HepG2 (cell line): Measurements from ENCODE around the gene AGT. TPM values are rescaled to one million over a fixed set of nuclear protein-coding genes. Genes with fewer than 3 reads are reported as not detected.

Experiments
- GFI1 ChIP-seq: sonication (generic); formaldehyde crosslinking; IDR thresholded peaks from 2 replicates; pipeline ENCODE4 v1.5.0; 2020; ENCODE audit warnings: missing genetic modification reagents, mild to moderate bottlenecking, borderline replicate concordance
- HCFC1 ChIP-seq: fragments of 150-350 bp; IDR thresholded peaks from 2 replicates; pipeline ENCODE4 v1.6.1; 2014; ENCODE audit warnings: low read depth, low read length
- JDP2 ChIP-seq: sonication (generic); formaldehyde crosslinking; IDR thresholded peaks from 2 replicates; pipeline ENCODE4 v1.8.1; 2022; ENCODE audit warnings: missing genetic modification reagents, borderline replicate concordance
- MAFK ChIP-seq, 2 experiments: IDR thresholded peaks in 1 of 2; conservative IDR thresholded peaks in 1 of 2; 2 replicates each; pipeline ENCODE4 v1.6.1; 2011; ENCODE audit warnings: improper control_type of control experiment in 2 of 2, low read length in 2 of 2
- MBNL3 ChIP-seq: fragments of 250-450 bp; sonication (Bioruptor Pico); conservative IDR thresholded peaks from 2 replicates; pipeline ENCODE4 v1.8.0; 2022; ENCODE audit warnings: mild to moderate bottlenecking, inconsistent platforms
- MTF2 ChIP-seq: sonication (generic); formaldehyde crosslinking; IDR thresholded peaks from 2 replicates; pipeline ENCODE4 v1.5.0; 2020; ENCODE audit warnings: missing genetic modification reagents, borderline replicate concordance
- MYC ChIP-seq: sonication (generic); formaldehyde crosslinking; IDR thresholded peaks from 2 replicates; pipeline ENCODE4 v1.9.0; 2021; ENCODE audit warnings: missing genetic modification reagents, borderline replicate concordance
- NR2F6 ChIP-seq, 2 experiments: IDR thresholded peaks; 2 replicates each; pipeline ENCODE4 v1.6.1; 2016; ENCODE audit warnings: antibody characterized with exemption in 1 of 2, mild to moderate bottlenecking in 1 of 2
- POGZ ChIP-seq: sonication (generic); formaldehyde crosslinking; IDR thresholded peaks from 2 replicates; pipeline ENCODE4 v1.4.0; 2020; ENCODE audit warnings: mild to moderate bottlenecking, missing genetic modification reagents
- SP5 ChIP-seq: IDR thresholded peaks from 2 replicates; pipeline ENCODE4 v1.6.1; 2016; ENCODE audit warnings: low read depth, borderline replicate concordance
- TOPORS ChIP-seq: sonication (generic); formaldehyde crosslinking; IDR thresholded peaks from 2 replicates; pipeline ENCODE4 v1.8.0; 2023; ENCODE audit warnings: mild to moderate bottlenecking, missing genetic modification reagents
- XRCC5 ChIP-seq: fragments of 200-400 bp; formaldehyde crosslinking; optimal IDR thresholded peaks from 2 replicates; pipeline ENCODE3; 2017; ENCODE audit warnings: mild to moderate bottlenecking, low read length
- ZNF101 ChIP-seq: sonication (generic); formaldehyde crosslinking; IDR thresholded peaks from 2 replicates; pipeline ENCODE4 v1.4.0; 2020; ENCODE audit warnings: mild to moderate bottlenecking, low read depth, missing genetic modification reagents, borderline replicate concordance
- ZNF230 ChIP-seq: sonication (generic); formaldehyde crosslinking; IDR thresholded peaks from 2 replicates; pipeline ENCODE4 v1.4.0; 2020; ENCODE audit warnings: mild to moderate bottlenecking, missing genetic modification reagents
- ZNF335 ChIP-seq: sonication (generic); formaldehyde crosslinking; IDR thresholded peaks from 2 replicates; pipeline ENCODE4 v1.4.0; 2020; ENCODE audit warnings: missing genetic modification reagents
- ZNF354B ChIP-seq: sonication (generic); formaldehyde crosslinking; IDR thresholded peaks from 2 replicates; pipeline ENCODE4 v1.8.0; 2022; ENCODE audit warnings: mild to moderate bottlenecking, missing genetic modification reagents
- ZNF543 ChIP-seq: sonication (generic); formaldehyde crosslinking; IDR thresholded peaks from 2 replicates; pipeline ENCODE4 v1.4.0; 2020; ENCODE audit warnings: mild to moderate bottlenecking, missing genetic modification reagents
- ZNF564 ChIP-seq: sonication (generic); formaldehyde crosslinking; IDR thresholded peaks from 2 replicates; pipeline ENCODE4 v1.8.1; 2023; ENCODE audit warnings: mild to moderate bottlenecking, missing genetic modification reagents
- ZNF619 ChIP-seq: sonication (generic); formaldehyde crosslinking; IDR thresholded peaks from 2 replicates; pipeline ENCODE4 v1.4.0; 2020; ENCODE audit warnings: mild to moderate bottlenecking, missing genetic modification reagents
- ZNF772 ChIP-seq: sonication (generic); formaldehyde crosslinking; IDR thresholded peaks from 2 replicates; pipeline ENCODE4 v1.5.0; 2020; ENCODE audit warnings: mild to moderate bottlenecking, missing genetic modification reagents
- ZNF782 ChIP-seq: sonication (generic); formaldehyde crosslinking; IDR thresholded peaks from 2 replicates; pipeline ENCODE4 v1.4.0; 2020; ENCODE audit warnings: missing genetic modification reagents, mild to moderate bottlenecking, borderline replicate concordance
- ZSCAN20 ChIP-seq: sonication (generic); formaldehyde crosslinking; IDR thresholded peaks from 2 replicates; pipeline ENCODE4 v1.4.0; 2020; ENCODE audit warnings: missing genetic modification reagents, mild to moderate bottlenecking, borderline replicate concordance
- polyA plus RNA-seq, 8 experiments: library from polyadenylated mRNA; depleted of rRNA in 3 of 8; stranded (reverse) in 7 of 8; unstranded in 1 of 8; fragments of >200 nt; fragmentation: Illumina TruSeq in 4 of 8; extraction: Trizol in 4 of 8; gene quantifications; 2 replicates each; pipeline versions ENCODE4 v1.2.1 to v1.2.3, GENCODE V29; 2011 to 2016; ENCODE audit warnings: low read depth in 4 of 8, missing spikeins in 1 of 8, mixed read lengths in 1 of 8; ENCODE audit not compliant: insufficient read depth in 1 of 8
- total RNA-seq, 5 experiments: library from RNA; depleted of rRNA; stranded (reverse); fragments of >200 nt; fragmentation: Illumina TruSeq; extraction: Trizol; gene quantifications; 2 replicates each; pipeline ENCODE4 v1.2.3, GENCODE V29; 2016; ENCODE audit warnings: low read depth in 1 of 5
- TF ChIP-seq, protein P1 (sequence below): sonication (generic); formaldehyde crosslinking; IDR thresholded peaks from 2 replicates; pipeline ENCODE4 v1.5.0; 2020; ENCODE audit warnings: missing genetic modification reagents
- TF ChIP-seq, protein P2 (sequence below): sonication (generic); formaldehyde crosslinking; IDR thresholded peaks from 2 replicates; pipeline ENCODE4 v1.4.0; 2020; ENCODE audit warnings: mild to moderate bottlenecking, missing genetic modification reagents
- TF ChIP-seq, protein P3 (sequence below): sonication (generic); formaldehyde crosslinking; IDR thresholded peaks from 2 replicates; pipeline ENCODE4 v1.4.0; 2020; ENCODE audit warnings: low read depth, mild to moderate bottlenecking, missing genetic modification reagents
- TF ChIP-seq, protein P4 (sequence below): sonication (generic); formaldehyde crosslinking; IDR thresholded peaks from 2 replicates; pipeline ENCODE4 v1.4.0; 2020; ENCODE audit warnings: missing genetic modification reagents

Gene AGT
- total and polyA plus RNA-seq, 2 of the 13 experiments (the other 11 are each of a cell fraction or from before 2014, with no cell fraction given), result 892 to 2,071 TPM

DNA sequence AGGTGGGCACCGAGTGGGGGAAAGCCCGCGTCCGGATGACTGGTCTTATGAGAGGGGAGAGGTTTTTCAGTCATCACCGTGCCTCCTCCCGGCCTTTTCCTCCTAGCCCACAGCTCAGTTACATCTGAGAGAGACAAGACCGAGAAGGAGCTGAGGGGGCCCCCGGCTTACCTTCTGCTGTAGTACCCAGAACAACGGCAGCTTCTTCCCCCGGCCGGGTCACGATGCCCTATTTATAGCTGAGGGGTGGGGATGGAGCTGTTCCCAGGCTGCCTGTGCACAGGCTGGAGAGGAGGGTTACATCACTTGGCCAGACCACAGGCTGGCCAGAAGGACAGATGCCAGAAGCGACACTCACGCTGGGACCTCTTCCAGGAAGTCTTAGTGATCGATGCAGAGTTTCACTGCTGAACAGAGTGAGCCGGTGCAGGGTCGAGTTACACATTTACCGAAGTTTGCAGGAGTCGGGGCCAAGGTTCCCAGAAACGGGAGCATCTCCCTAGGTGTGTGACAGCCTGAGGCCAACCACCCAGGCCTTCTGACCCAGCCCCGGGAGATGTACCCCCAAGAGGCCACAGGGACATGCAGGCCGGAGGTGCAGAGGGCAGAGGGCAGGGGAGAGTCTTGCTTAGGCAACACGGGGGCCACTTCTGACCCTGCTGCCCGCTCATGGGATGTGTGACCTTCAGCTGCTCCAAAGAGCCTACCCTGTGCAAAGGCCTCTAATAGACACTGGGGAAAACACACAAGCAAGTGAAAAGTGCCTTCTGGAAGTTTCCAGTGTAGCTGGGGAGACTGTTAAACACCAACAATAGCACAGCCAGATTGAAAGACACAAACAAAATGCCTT lies at the start of gene AGT (continued):
- TF ChIP-seq, protein P1, sequence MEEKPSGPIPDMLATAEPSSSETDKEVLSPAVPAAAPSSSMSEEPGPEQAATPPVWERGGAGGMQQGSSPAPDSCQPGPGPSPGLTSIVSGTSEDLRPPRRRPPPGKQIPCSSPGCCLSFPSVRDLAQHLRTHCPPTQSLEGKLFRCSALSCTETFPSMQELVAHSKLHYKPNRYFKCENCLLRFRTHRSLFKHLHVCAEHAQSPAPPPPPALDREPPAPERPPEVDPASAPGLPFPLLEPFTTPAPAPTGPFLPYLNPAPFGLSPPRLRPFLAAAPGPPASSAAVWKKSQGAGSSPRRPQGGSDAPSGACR (CRISPR knock-in tag), result peak; percentile 90
- TF ChIP-seq, protein P2, sequence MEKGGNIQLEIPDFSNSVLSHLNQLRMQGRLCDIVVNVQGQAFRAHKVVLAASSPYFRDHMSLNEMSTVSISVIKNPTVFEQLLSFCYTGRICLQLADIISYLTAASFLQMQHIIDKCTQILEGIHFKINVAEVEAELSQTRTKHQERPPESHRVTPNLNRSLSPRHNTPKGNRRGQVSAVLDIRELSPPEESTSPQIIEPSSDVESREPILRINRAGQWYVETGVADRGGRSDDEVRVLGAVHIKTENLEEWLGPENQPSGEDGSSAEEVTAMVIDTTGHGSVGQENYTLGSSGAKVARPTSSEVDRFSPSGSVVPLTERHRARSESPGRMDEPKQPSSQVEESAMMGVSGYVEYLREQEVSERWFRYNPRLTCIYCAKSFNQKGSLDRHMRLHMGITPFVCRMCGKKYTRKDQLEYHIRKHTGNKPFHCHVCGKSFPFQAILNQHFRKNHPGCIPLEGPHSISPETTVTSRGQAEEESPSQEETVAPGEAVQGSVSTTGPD (CRISPR knock-in tag), result peak; percentile 84
- TF ChIP-seq JDP2 (CRISPR knock-in tag), result no peak
- peak; percentile 83 for TF ChIP-seq ZNF230
- no peak for TF ChIP-seq ZNF354B
- peak; percentile 97 for TF ChIP-seq POGZ (CRISPR knock-in tag)
- peak; percentile 65; the same call in 1 of the 2 replicates for TF ChIP-seq ZNF543 (CRISPR knock-in tag)
- TF ChIP-seq MTF2 (CRISPR knock-in tag), result no peak
- no peak for TF ChIP-seq MBNL3 (CRISPR knock-in tag)
- TF ChIP-seq, protein P3, sequence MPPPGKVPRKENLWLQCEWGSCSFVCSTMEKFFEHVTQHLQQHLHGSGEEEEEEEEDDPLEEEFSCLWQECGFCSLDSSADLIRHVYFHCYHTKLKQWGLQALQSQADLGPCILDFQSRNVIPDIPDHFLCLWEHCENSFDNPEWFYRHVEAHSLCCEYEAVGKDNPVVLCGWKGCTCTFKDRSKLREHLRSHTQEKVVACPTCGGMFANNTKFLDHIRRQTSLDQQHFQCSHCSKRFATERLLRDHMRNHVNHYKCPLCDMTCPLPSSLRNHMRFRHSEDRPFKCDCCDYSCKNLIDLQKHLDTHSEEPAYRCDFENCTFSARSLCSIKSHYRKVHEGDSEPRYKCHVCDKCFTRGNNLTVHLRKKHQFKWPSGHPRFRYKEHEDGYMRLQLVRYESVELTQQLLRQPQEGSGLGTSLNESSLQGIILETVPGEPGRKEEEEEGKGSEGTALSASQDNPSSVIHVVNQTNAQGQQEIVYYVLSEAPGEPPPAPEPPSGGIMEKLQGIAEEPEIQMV (CRISPR knock-in tag), result peak; percentile 91
- TF ChIP-seq, protein P4, sequence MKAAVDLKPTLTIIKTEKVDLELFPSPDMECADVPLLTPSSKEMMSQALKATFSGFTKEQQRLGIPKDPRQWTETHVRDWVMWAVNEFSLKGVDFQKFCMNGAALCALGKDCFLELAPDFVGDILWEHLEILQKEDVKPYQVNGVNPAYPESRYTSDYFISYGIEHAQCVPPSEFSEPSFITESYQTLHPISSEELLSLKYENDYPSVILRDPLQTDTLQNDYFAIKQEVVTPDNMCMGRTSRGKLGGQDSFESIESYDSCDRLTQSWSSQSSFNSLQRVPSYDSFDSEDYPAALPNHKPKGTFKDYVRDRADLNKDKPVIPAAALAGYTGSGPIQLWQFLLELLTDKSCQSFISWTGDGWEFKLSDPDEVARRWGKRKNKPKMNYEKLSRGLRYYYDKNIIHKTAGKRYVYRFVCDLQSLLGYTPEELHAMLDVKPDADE, result no peak
- TF ChIP-seq NR2F6 (IDR thresholded peaks at IDR 0.05), result peak; percentile 100
- peak; percentile 100 for TF ChIP-seq NR2F6 (CRISPR knock-in tag; IDR thresholded peaks at IDR 0.05)
- TF ChIP-seq XRCC5, result peak; percentile 54
- peak; percentile 82 for TF ChIP-seq ZNF335 (CRISPR knock-in tag)
- 0 out of 2 replicates have a peak, but pooled peaks have one; percentile 25 for TF ChIP-seq ZNF619 (CRISPR knock-in tag)
- TF ChIP-seq GFI1, result peak; percentile 88
- peak; percentile 89 for TF ChIP-seq ZNF564 (CRISPR knock-in tag)
- peak; percentile 86 for TF ChIP-seq MYC (CRISPR knock-in tag)
- TF ChIP-seq HCFC1, result no peak; the same call in 1 of the 2 replicates
- TF ChIP-seq TOPORS, result peak; percentile 89
- TF ChIP-seq MAFK (conservative IDR thresholded peaks at IDR 0.05 in 1 of 2, IDR thresholded peaks at IDR 0.05 in 1 of 2; ENCODE audit: low read length in 2 of 2), result no peak
- peak; percentile 20; the same call in 1 of the 2 replicates for TF ChIP-seq ZNF782
- TF ChIP-seq SP5 (CRISPR knock-in tag), result peak; percentile 69
- no peak for TF ChIP-seq ZNF101
- 0 out of 2 replicates have a peak, but pooled peaks have one; percentile 18 for TF ChIP-seq ZSCAN20 (CRISPR knock-in tag)
- peak; percentile 96 for TF ChIP-seq ZNF772
